Spinal cord (tissue), 10 donors: Measurements from ENCODE around the gene CCDC71. TPM values are rescaled to one million over a fixed set of nuclear protein-coding genes. Genes with fewer than 3 reads are reported as not detected.

Experiments used
- DNase-seq, 6 donors: peaks; one replicate each; pipeline versions ENCODE4 v3.0.0 to v3.0.0-alpha.2; 2013 to 2015; ENCODE audit warnings: low spot score in 6 of 6, low read depth in 4 of 6
- H3K27ac ChIP-seq: one replicate; pipeline ENCODE4 v1.5.1; 2013; ENCODE audit warnings: low read depth, low read length, control low read depth
- H3K27me3 ChIP-seq: one replicate; pipeline ENCODE4 v1.6.1; 2013; ENCODE audit warnings: low read length; ENCODE audit not compliant: control insufficient read depth, insufficient read depth
- H3K36me3 ChIP-seq: one replicate; pipeline ENCODE4 v1.6.1; 2013; ENCODE audit warnings: low read length; ENCODE audit not compliant: control insufficient read depth, insufficient read depth
- H3K4me1 ChIP-seq: one replicate; pipeline ENCODE4 v1.6.1; 2013; ENCODE audit warnings: low read length; ENCODE audit not compliant: control insufficient read depth, insufficient read depth
- H3K4me3 ChIP-seq: one replicate; pipeline ENCODE4 v1.5.1; 2013; ENCODE audit warnings: low read depth, low read length, control low read depth
- H3K9me3 ChIP-seq: one replicate; pipeline ENCODE4 v1.6.1; 2013; ENCODE audit warnings: low read length; ENCODE audit not compliant: control insufficient read depth, insufficient read depth
- WGBS: methylation state at CpG from one replicate; pipeline ENCODE4 v1.1.5; 2013; ENCODE audit warnings: missing lambda C conversion rate; ENCODE audit not compliant: insufficient coverage; 5-methylcytosine and 5-hydroxymethylcytosine counted together
- long read RNA-seq, 4 donors: transcript quantifications; one replicate each; lab custom pipeline, GENCODE V29; 2026
- polyA plus RNA-seq, 2 donors: library from polyadenylated mRNA; unstranded; fragments of 120-200 nt; gene quantifications; one replicate each; pipeline ENCODE4 v1.2.1, GENCODE V29; 2013; ENCODE audit not compliant: insufficient read length in 2 of 2
- total RNA-seq, 2 donors: library from RNA; depleted of rRNA in 1 of 2; stranded (reverse); fragments of 120-200 nt in 1 of 2; fragments of >200 nt in 1 of 2; gene quantifications; one replicate each; pipeline versions ENCODE4 v1.2.3 to v1.2.4, GENCODE V29; 2013 to 2014
- donor health status: healthy.

Gene CCDC71
- total RNA-seq = 10 to 100 TPM in 1 of 2 donors, 1 to 10 TPM in 1; 9.7 to 23.1 TPM
- 10 to 100 TPM; 17.5 to 19.7 TPM for polyA plus RNA-seq
- long read RNA-seq, donor 1, transcript CCDC71-201 (2 exons, 1,781 nt) = major isoform, 11 of 11 reads
- long read RNA-seq, donor 1, partial matches to known transcripts = 0 of 11 reads
- long read RNA-seq, donor 1, other reads (novel, unspliced or antisense) = 0 of 11 reads
- long read RNA-seq, donor 2, transcript CCDC71-201 (2 exons, 1,781 nt) = major isoform, 9 of 9 reads
- long read RNA-seq, donor 2, partial matches to known transcripts = 0 of 9 reads
- long read RNA-seq, donor 2, other reads (novel, unspliced or antisense) = 0 of 9 reads
- long read RNA-seq, donor 3, transcript CCDC71-201 (2 exons, 1,781 nt) = major isoform, 8 of 8 reads
- long read RNA-seq, donor 3, partial matches to known transcripts = 0 of 8 reads
- long read RNA-seq, donor 3, other reads (novel, unspliced or antisense) = 0 of 8 reads
- long read RNA-seq, donor 4, transcript CCDC71-201 (2 exons, 1,781 nt) = major isoform, 18 of 18 reads
- long read RNA-seq, donor 4, partial matches to known transcripts = 0 of 18 reads
- long read RNA-seq, donor 4, other reads (novel, unspliced or antisense) = 0 of 18 reads

DNA sequence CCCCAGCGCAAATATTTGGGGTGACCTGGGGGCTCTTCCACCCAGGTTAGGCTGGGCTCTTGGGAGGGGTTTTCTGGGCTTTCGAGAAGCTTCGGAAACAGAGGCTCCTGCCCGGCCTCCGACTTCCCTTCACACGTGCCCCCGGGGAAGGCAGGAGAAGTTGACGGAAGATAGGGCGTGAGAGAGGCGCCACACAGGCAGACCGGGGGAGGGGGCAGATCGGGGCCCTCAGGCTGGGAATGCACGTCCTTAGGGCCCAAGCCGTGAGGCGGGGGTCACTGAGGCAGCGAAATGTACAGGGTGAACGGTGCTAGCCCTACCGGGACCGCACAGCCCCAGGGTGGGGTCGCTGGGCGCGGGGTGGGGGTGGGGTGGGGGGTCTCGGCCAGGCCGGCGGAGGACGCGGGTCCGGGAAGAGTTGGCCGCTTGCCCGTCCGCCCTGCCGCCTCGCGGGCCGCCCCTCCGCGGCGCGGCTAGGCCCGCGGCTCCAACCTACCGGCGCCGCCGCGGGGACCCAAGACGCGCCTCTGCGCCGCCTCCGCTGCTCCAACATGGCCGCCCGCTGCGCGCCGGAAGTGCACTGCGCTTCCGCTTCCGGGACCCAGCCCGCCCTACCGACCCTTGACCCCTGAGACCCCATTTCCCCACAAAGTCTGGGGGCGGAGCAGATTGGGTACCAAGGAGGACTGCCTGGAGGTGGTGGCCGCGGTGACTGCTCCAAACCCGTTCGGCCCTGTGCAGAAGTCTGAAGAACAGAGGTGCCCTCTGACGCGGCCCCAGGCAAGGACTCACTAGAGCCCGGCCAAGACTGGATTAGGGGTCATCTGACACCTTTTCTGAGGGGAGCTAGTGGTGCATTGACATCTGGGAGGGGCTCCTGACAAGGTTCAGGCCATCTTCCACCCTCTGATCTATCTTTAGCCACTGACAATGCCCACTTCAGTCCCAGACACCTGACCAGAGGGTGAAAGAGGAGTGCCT lies at the start of gene CCDC71:
Gene CCDC71 (minus strand): TSS at position 561 of the 981 bp plus-strand sequence. CDS start 2,123 bp downstream, outside the sequence.
- peak in 5 of 6 donors; percentile 54 to 95 (median 64) for DNase-seq
- Histone ChIP-seq H3K4me3 (peak within 1 kb of the TSS; percentile 71), H3K36me3 (peaks cover 27% of the 10 kb centered on the region), H3K9me3 (no peaks in the 10 kb centered on the region), H3K4me1 (peaks cover 28% of the 10 kb centered on the region), H3K27me3 (peaks cover 2% of the 10 kb centered on the region), H3K27ac (peak within 1 kb of the TSS; percentile 68)
- WGBS = 2% methylated on average over 60 of the region's 69 CpGs

DNA sequence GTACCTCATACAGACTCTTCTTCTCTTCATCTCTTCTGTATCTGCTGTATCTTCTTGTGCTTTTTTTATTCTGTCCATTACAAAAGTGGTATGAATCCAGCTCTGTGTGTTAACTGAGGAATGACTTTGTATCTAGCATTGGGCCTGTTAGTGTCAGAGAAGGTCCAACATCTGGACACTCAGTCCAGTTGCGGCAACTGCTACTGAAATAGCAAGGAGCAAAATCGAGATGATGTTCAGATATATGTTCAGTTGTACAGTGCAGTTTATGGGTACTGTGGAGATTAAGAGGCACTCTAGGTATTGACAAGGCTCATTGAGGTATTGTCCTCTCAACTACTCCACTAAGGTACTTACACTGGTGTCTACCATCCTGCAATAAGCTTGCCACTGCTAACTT lies 47.9 kb upstream of the CCDC71 start:
- 100% methylated on average over 1 of the region's 2 CpGs for WGBS
- Histone ChIP-seq H3K27ac (no peak overlapping the region), H3K36me3 (peaks cover 4% of the 10 kb centered on the region), H3K27me3 (no peaks in the 10 kb centered on the region), H3K4me3 (no peak overlapping the region), H3K9me3 (no peaks in the 10 kb centered on the region), H3K4me1 (peaks cover 8% of the 10 kb centered on the region)
- DNase-seq = no peak

DNA sequence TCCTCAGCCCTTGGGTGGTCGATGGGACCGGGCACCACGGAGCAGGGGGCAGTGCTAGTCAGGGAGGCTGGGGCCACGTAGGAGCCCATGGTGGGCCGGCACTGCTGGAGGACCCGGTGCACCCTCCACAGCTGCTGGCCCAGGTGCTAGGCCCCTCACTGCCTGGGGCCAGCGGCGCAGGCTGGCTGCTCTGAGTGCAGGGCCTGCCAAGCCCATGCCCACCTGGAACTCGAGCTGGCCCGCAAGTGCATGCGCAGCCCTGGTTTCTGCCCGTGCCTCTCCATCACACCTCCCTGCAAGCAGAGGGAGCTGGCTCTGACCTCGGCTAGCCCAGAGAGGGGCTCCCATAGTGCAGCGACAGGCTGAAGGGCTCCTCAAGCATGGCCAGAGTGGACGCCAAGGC lies 47.4 kb upstream of the CCDC71 start:
- 97% methylated on average over 13 of the region's 15 CpGs for WGBS
- no peak for DNase-seq

DNA sequence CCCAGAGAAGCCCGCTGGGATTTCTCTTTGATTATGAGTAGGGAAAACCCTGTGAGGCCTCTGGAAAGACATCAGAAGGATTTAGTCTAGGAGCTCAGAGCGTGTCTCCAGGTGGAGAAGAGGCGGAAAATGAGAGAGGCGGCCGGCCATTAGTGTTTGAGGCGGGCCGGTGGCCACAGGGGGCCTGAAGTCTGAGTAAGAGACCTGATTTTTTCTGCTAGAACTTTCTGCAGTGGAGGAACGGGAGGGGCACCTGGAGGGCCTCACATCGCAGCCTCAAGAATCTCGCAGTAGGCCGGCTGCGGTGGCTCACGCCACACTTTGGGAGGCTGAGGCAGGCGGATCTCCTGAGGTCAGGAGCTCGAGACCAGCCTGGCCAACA lies 33.8 kb upstream of the CCDC71 start:
- H3K9me3 ChIP-seq = no peaks in the 10 kb centered on the region
- no peak overlapping the region for H3K27ac ChIP-seq

More for the DNA sequence above, 47.4 kb upstream of the CCDC71 start:
- Histone ChIP-seq H3K36me3 (peaks cover 4% of the 10 kb centered on the region), H3K27me3 (no peaks in the 10 kb centered on the region), H3K9me3 (no peaks in the 10 kb centered on the region), H3K4me3 (no peak overlapping the region), H3K4me1 (peaks cover 8% of the 10 kb centered on the region), H3K27ac (no peak overlapping the region)

DNA sequence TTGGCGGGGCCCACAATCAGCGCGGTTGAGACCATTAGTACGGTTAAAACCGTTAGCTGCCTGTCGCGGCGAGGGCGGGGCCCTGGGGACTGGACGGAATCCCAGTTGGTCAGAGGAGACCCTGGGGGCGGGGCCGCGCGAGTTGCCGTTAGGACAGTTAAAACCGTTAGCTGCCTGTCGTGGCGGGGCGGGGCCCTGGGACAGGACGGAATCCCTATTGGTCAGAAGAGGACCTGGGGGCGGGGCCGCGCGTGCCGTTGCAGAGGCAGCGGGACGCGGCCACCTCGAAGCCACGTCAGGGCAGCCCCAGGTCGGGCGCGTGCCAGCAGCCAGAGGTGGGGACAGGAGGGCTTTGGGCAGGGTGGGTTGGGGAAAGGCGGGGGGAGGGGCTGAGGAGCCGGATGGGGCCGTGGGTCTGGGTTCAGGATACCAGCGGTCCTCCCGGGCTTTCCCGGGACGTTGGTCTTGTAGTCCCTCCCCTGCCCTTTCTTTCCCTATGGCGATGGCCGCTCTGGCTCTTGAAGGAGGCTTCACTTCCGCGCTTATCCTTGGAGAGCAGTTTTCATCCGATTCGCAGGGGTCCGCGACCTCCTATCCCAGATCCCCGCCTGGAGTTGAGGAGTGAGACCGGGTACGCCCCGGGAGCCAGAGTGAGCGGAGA lies 33.2 kb upstream of the CCDC71 start:
- Histone ChIP-seq H3K36me3 (no peaks in the 10 kb centered on the region), H3K9me3 (no peaks in the 10 kb centered on the region), H3K27me3 (no peaks in the 10 kb centered on the region), H3K27ac (no peak overlapping the region), H3K4me3 (peak overlapping the region; percentile 24), H3K4me1 (peaks cover 16% of the 10 kb centered on the region)
- peak in 5 of 6 donors; percentile 31 to 92 (median 70) for DNase-seq
- 11% methylated on average over 46 of the region's 53 CpGs for WGBS

More for the DNA sequence above, 33.8 kb upstream of the CCDC71 start:
- Histone ChIP-seq H3K27me3 (no peaks in the 10 kb centered on the region), H3K36me3 (no peaks in the 10 kb centered on the region), H3K4me1 (peaks cover 16% of the 10 kb centered on the region), H3K4me3 (peak overlapping the region; percentile 24)
- DNase-seq = no peak
- 65% methylated on average over 14 of the region's 15 CpGs for WGBS

DNA sequence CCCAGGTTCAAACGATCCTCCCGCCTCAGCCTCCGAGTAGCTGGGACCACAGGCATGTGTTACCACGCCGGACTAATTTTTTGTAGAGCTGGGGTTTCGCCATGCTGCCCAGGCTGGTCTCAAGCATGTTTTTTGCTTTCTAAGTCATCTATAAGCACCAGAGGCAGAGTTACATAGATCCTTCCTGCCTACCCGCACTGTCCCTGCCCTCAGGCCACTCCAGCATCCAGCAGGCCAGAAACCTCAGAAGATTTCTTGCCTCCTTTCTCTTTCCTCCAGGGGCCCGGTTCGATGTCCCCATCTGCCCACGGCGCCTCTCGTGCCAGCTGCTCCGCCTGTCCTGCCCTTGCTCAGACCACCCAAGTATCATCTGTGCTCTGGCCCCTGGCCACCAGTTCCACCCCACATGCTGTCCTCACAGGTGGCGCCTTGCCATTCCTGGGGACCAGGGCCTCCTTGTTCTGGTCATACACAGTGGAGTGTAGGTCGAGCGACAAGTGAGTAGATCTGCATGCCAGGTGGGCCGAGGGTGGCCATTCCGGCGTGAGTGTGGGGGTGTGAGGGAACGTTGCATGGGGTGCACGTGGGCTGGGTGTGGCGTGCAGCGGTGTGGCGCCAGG lies 32.6 kb upstream of the CCDC71 start:
- DNase-seq = no peak
- peaks cover 16% of the 10 kb centered on the region for H3K4me1 ChIP-seq
- no peaks in the 10 kb centered on the region for H3K27me3 ChIP-seq
- 68% methylated on average over 24 of the region's 24 CpGs for WGBS
- H3K9me3 ChIP-seq = no peaks in the 10 kb centered on the region
- no peak overlapping the region for H3K27ac ChIP-seq
- no peaks in the 10 kb centered on the region for H3K36me3 ChIP-seq
- H3K4me3 ChIP-seq = peak overlapping the region; percentile 24

DNA sequence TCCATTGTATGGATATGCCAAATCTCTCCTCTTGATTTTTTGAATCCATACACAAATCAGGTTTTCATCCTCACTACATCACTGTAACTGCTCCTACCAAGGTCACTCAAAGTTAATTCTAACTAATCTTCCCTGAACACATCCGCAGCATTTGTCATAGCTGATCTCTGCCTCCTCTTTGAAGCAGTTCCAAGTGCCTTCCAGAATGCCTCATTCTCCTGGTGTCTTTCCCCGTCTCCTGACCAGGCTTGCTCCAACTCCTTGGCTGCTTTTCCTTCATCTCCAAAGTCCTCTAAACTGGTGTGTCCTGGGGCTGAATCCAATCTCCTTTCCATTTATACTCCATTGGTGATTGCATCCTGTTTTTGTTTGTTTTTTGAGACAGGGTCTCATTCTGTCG lies 32.0 kb upstream of the CCDC71 start:
- H3K36me3 ChIP-seq = no peaks in the 10 kb centered on the region
- peaks cover 16% of the 10 kb centered on the region for H3K4me1 ChIP-seq
- H3K27ac ChIP-seq = no peak overlapping the region
- H3K9me3 ChIP-seq = no peaks in the 10 kb centered on the region
- no peaks in the 10 kb centered on the region for H3K27me3 ChIP-seq
- no peak for DNase-seq
- 92% methylated on average over 2 of the region's 3 CpGs for WGBS
- H3K4me3 ChIP-seq = no peak overlapping the region

DNA sequence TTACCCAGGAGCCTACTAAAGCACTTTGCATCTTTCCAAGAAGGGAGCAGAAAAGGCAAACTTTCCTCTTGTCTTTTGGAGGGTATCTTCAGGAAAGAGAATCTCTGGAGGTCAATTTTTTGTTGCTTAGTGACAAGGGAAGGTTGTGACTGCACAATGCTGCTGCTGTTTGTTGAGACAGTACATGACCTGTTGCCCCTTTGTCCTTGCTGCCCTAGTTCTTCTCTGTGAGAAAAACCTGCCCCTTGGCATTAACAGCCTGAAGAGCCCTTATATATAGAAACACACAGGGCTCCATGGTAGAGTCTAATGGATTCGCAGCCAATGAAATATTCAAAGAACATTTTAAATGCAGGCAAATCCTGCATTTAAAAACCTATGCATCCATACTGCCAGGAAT lies 25.6 kb upstream of the CCDC71 start:
- no CpG with 5 or more reads among the region's 1 CpG for WGBS
- DNase-seq = no peak

More for the DNA sequence above, 25.6 kb upstream of the CCDC71 start:
- no peaks in the 10 kb centered on the region for H3K4me1 ChIP-seq
- no peaks in the 10 kb centered on the region for H3K27me3 ChIP-seq
- H3K27ac ChIP-seq = no peak overlapping the region
- H3K36me3 ChIP-seq = no peaks in the 10 kb centered on the region
- H3K4me3 ChIP-seq = no peak overlapping the region
- no peaks in the 10 kb centered on the region for H3K9me3 ChIP-seq
